ENCODE measurements around the gene ZSCAN1.

Gene ZSCAN1

DNA sequence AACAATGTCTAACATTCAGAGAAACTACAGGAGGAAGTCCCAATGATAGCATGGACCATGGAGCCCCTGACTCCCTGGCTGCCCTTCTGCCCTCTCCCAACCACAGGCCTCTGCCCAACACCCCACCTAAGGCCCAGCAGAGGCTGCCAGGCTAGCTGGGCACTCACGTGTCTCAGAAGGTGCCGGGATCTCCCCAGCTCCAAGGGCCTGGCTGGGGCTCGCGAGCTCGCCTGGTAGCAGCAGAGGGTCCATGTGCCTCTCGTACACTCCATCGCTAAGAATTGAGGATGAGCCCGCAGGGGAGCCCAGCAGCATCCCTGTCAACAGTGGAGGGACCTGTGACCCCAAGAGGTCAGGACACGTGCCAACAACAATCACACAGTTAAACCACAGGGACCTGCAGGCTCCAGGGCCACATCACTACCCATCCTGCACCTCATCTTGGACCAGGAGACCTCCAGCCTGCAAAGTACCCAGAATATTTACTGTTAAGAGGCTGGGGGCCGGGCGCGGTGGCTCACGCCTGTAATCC lies 54.8 kb downstream of the ZSCAN1 start:
- no peaks in the 10 kb centered on the region for H3K27me3 ChIP-seq (replicated peaks; ENCODE audit: control insufficient read depth, insufficient read depth, low read length)
- H3K36me3 ChIP-seq (ENCODE audit: control insufficient read depth, insufficient read depth, low read length), result no peaks in the 10 kb centered on the region
- H3K4me3 ChIP-seq (replicated peaks; ENCODE audit: low read depth, low read length), result no peak overlapping the region
- TF ChIP-seq, protein P1, sequence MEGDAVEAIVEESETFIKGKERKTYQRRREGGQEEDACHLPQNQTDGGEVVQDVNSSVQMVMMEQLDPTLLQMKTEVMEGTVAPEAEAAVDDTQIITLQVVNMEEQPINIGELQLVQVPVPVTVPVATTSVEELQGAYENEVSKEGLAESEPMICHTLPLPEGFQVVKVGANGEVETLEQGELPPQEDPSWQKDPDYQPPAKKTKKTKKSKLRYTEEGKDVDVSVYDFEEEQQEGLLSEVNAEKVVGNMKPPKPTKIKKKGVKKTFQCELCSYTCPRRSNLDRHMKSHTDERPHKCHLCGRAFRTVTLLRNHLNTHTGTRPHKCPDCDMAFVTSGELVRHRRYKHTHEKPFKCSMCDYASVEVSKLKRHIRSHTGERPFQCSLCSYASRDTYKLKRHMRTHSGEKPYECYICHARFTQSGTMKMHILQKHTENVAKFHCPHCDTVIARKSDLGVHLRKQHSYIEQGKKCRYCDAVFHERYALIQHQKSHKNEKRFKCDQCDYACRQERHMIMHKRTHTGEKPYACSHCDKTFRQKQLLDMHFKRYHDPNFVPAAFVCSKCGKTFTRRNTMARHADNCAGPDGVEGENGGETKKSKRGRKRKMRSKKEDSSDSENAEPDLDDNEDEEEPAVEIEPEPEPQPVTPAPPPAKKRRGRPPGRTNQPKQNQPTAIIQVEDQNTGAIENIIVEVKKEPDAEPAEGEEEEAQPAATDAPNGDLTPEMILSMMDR (IDR thresholded peaks at IDR 0.05; ENCODE audit: insufficient read depth, low read length, poor library complexity, severe bottlenecking), result no peak
- DNase-seq (ENCODE audit: extremely low read depth, insufficient read length), result no peak

DNA sequence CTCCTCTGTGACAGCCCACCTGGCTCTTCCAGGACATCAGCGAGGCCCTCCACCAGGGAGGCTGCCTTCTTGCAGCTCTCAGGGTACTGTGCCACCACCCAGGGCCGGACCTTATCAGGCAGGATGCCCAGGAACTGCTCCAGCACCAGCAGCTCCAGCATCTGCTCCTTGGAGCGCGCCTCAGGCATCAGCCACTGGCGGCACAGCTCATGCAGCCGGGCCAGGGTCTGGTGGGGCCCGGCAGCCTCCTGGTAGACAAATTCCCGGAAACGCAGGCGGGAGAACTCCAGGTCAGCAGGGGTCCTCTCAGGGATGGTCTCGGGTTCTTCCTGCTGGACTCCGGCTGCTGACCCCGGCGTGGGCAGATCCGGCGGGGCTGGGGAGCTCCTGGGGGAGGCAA lies 56.0 kb downstream of the ZSCAN1 start:
- H3K4me3 ChIP-seq (replicated peaks; ENCODE audit: low read depth, low read length), result no peak overlapping the region
- no peaks in the 10 kb centered on the region for H3K36me3 ChIP-seq (ENCODE audit: control insufficient read depth, insufficient read depth, low read length)
- no peaks in the 10 kb centered on the region for H3K27me3 ChIP-seq (replicated peaks; ENCODE audit: control insufficient read depth, insufficient read depth, low read length)
- no peak for DNase-seq (ENCODE audit: extremely low read depth, insufficient read length)
- TF ChIP-seq, protein P1 (IDR thresholded peaks at IDR 0.05; ENCODE audit: insufficient read depth, low read length, poor library complexity, severe bottlenecking), result no peak

DNA sequence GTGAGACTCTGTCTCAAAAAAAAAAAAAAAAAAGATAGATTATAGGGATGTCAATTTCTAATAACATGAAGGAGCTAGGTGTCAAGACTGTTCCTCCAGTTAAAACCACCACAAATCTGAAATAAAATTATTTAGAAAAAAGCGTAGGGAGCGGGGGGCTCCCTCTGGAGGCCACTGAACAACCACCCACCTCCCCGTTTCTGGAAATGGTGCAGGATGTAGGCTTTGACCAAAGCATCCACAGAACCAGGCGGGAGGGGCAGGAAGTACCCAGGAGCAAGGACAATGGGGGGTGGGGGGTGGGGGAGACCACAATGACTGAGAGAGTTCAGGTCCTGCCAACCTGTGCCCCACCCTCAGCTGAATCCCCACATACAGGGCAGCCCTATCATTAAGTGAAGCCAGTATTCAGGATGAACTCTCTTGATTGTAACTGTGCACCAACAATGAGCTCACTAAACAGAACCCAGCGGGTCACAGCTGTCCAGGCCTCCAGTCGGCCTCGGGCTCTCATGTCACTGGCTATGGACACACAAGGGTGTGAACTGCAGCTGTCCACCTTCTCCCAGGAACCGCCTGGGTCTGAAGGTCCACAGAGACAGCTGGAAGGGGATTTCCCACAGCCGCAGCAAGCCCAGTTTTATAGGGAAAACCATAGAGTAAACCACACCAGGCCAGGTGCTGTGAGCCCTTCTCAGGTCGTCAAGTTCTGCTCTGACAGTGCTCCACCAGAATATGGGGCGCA lies 57.6 kb downstream of the ZSCAN1 start:
- no peak overlapping the region for H3K4me3 ChIP-seq (replicated peaks; ENCODE audit: low read depth, low read length)
- no peak for DNase-seq (ENCODE audit: extremely low read depth, insufficient read length)
- H3K36me3 ChIP-seq (ENCODE audit: control insufficient read depth, insufficient read depth, low read length), result no peaks in the 10 kb centered on the region
- no peaks in the 10 kb centered on the region for H3K27me3 ChIP-seq (replicated peaks; ENCODE audit: control insufficient read depth, insufficient read depth, low read length)
- TF ChIP-seq, protein P1 (IDR thresholded peaks at IDR 0.05; ENCODE audit: insufficient read depth, low read length, poor library complexity, severe bottlenecking), result no peak

DNA sequence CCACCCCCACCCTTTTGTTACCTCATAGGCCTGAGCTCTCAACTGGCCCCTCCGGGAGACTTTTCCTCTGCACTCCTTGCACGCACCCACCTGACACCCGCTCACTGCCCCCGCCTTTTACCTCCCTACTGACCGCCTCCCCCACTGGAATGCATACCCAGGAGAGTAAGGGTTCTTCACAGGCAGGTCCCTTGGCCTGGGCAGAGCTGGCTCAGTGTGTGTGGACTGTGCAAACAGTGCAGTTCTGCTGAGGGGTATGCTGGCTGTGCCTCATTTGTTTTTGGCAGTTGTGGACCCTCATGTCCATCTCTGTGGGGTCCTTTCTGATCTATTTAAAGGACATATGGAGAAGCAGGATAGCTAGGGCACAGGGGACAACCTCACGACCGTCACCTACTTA lies 59.2 kb downstream of the ZSCAN1 start:
- Histone ChIP-seq H3K27me3 (replicated peaks; ENCODE audit: control insufficient read depth, insufficient read depth, low read length) (no peaks in the 10 kb centered on the region), H3K36me3 (ENCODE audit: control insufficient read depth, insufficient read depth, low read length) (no peaks in the 10 kb centered on the region), H3K4me3 (replicated peaks; ENCODE audit: low read depth, low read length) (no peak overlapping the region)
- TF ChIP-seq, protein P1 (IDR thresholded peaks at IDR 0.05; ENCODE audit: insufficient read depth, low read length, poor library complexity, severe bottlenecking), result no peak
- DNase-seq (ENCODE audit: extremely low read depth, insufficient read length), result no peak

DNA sequence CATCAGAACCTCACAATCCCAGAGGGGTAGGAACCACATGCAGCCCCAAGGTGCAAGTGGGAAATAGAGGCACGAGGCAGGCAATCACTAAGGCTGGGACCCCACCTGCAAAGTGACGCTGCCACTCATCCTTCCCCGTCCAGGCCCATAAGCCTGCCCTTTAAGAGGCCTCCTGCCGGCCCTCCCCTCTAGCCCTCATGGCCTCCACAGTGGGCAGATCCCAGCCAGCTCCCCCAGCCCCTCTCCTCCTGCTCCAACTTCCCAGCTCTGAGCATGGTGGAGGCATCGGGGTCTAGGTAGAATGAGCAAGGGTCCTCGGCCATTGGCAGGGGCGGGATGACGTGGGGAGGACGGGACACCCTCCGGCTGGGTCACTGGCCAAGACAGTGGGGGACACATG lies 61.5 kb downstream of the ZSCAN1 start:
- no peaks in the 10 kb centered on the region for H3K36me3 ChIP-seq (ENCODE audit: control insufficient read depth, insufficient read depth, low read length)
- TF ChIP-seq, protein P1 (IDR thresholded peaks at IDR 0.05; ENCODE audit: insufficient read depth, low read length, poor library complexity, severe bottlenecking), result no peak
- H3K27me3 ChIP-seq (replicated peaks; ENCODE audit: control insufficient read depth, insufficient read depth, low read length), result no peaks in the 10 kb centered on the region
- no peak for DNase-seq (ENCODE audit: extremely low read depth, insufficient read length)
- H3K4me3 ChIP-seq (replicated peaks; ENCODE audit: low read depth, low read length), result no peak overlapping the region
